K562 (cell line): Measurements from ENCODE around the gene DYRK1A. TPM values are rescaled to one million over a fixed set of nuclear protein-coding genes. Genes with fewer than 3 reads are reported as not detected.
A peak's percentile ranks its signal among the peaks of the same experiment; 100 is the strongest.

Source experiments
- E2F1 ChIP-seq: sonication (generic); formaldehyde crosslinking; IDR thresholded peaks from 2 replicates; pipeline ENCODE4 v1.8.1; 2023; ENCODE audit warnings: mild to moderate bottlenecking, missing genetic modification reagents, moderate library complexity
- JUNB ChIP-seq: fragments of 450-650 bp; formaldehyde crosslinking; conservative IDR thresholded peaks from 2 replicates; pipeline ENCODE4 v1.4.0; 2020; ENCODE audit warnings: mild to moderate bottlenecking
- JUND ChIP-seq, 2 experiments: IDR thresholded peaks; 2 replicates in 1 of 2; 3 replicates in 1 of 2; pipeline ENCODE4 v1.6.1; 2011; ENCODE audit warnings: borderline replicate concordance in 2 of 2, low read depth in 2 of 2, low read length in 2 of 2, improper control_type of control experiment in 1 of 2, missing biosample characterization in 1 of 2, missing genetic modification characterization in 1 of 2, missing genetic modification reagents in 1 of 2
- KAT8 ChIP-seq: fragments of 450-650 bp; IDR thresholded peaks from 2 replicates; pipeline ENCODE4 v1.6.1; 2016; ENCODE audit warnings: low read depth, mild to moderate bottlenecking
- MED1 ChIP-seq: sonication (generic); formaldehyde crosslinking; IDR thresholded peaks from 2 replicates; pipeline ENCODE4 v1.8.1; 2023; ENCODE audit warnings: missing genetic modification reagents, borderline replicate concordance
- MLX ChIP-seq, 2 experiments: fragments of 450-650 bp in 1 of 2; sonication (generic) in 1 of 2; formaldehyde crosslinking; conservative IDR thresholded peaks; 2 replicates each; pipeline versions ENCODE4 v1.4.0 to v1.8.1; 2020 to 2022; ENCODE audit warnings: mild to moderate bottlenecking in 1 of 2, missing genetic modification reagents in 1 of 2
- RNF2 ChIP-seq: sonication (generic); IDR thresholded peaks from 2 replicates; pipeline ENCODE4 v1.6.1; 2016
- SFPQ ChIP-seq: fragments of 200-400 bp; formaldehyde crosslinking; IDR thresholded peaks from 2 replicates; pipeline ENCODE4 v1.6.1; 2017; ENCODE audit warnings: mild to moderate bottlenecking, low read depth, low read length, moderate library complexity
- SIN3B ChIP-seq: fragments of 450-650 bp; IDR thresholded peaks from 2 replicates; pipeline ENCODE4 v1.6.1; 2017; ENCODE audit warnings: low read depth, mild to moderate bottlenecking, moderate library complexity
- SRSF3 ChIP-seq: fragments of 200-400 bp; formaldehyde crosslinking; IDR thresholded peaks from 2 replicates; pipeline ENCODE4 v1.6.1; 2016; ENCODE audit warnings: mild to moderate bottlenecking, low read length, moderate library complexity; ENCODE audit not compliant: insufficient read depth
- ZBTB34 ChIP-seq: fragments of 250-450 bp; sonication (Bioruptor Pico); IDR thresholded peaks from 2 replicates; pipeline ENCODE4 v1.8.0; 2021; ENCODE audit warnings: mild to moderate bottlenecking, moderate library complexity
- ZFP1 ChIP-seq: fragments of 450-650 bp; formaldehyde crosslinking; IDR thresholded peaks from 2 replicates; pipeline ENCODE4 v1.4.0; 2020; ENCODE audit warnings: mild to moderate bottlenecking, mixed read lengths
- ZNF165 ChIP-seq: fragments of 250-450 bp; sonication (Bioruptor Pico); IDR thresholded peaks from 2 replicates; pipeline ENCODE4 v1.4.0; 2020; ENCODE audit warnings: borderline replicate concordance
- polyA plus RNA-seq, 8 experiments: library from polyadenylated mRNA; depleted of rRNA in 4 of 8; stranded (reverse) in 5 of 8; unstranded in 3 of 8; fragments of >200 nt; fragmentation: Nextera tagmentation in 2 of 8; fragmentation: Illumina TruSeq in 1 of 8; extraction: Ambion mirVana in 2 of 8; extraction: Trizol in 1 of 8; gene quantifications; 2 replicates each; pipeline versions ENCODE4 v1.2.1 to v1.2.3, GENCODE V29; 2011 to 2014; ENCODE audit warnings: inconsistent platforms in 1 of 8, missing spikeins in 1 of 8
- total RNA-seq, 7 experiments: library from RNA; depleted of rRNA in 6 of 7; stranded (reverse); fragments of >200 nt in 6 of 7; fragmentation: Illumina TruSeq in 2 of 7; extraction: Trizol in 2 of 7; gene quantifications; 2 replicates each; pipeline versions ENCODE4 v1.2.1 to v1.2.3, GENCODE V29; 2011 to 2021; ENCODE audit warnings: low replicate concordance in 1 of 7

DYRK1A gene
- total and polyA plus RNA-seq, 9 of the 15 experiments (the other 6 are each of a cell fraction or from before 2014, with no cell fraction given) = 3.7 to 64.8 (median 42.3) TPM

- TF ChIP-seq ZNF165 (CRISPR knock-in tag) (no peak), RNF2 (peak; percentile 21; the same call in 1 of the 2 replicates), MED1 (no peak), JUNB (CRISPR knock-in tag) (no peak), ZBTB34 (CRISPR knock-in tag) (no peak), KAT8 (no peak), JUND (IDR thresholded peaks at IDR 0.05; ENCODE audit: borderline replicate concordance, low read depth, low read length) (no peak), JUND (tag; IDR thresholded peaks at IDR 0.05; ENCODE audit: borderline replicate concordance, low read depth, low read length) (peak; percentile 21; the same call in 1 of the 3 replicates), MLX (CRISPR knock-in tag; conservative IDR thresholded peaks at IDR 0.05) (no peak), SIN3B (no peak), SFPQ (no peak), ZFP1 (CRISPR knock-in tag) (no peak), E2F1 (CRISPR knock-in tag) (no peak), SRSF3 (no peak)
Measured at GRCh38 chr21:37378700-37379139, 12.1 kb downstream of the DYRK1A start (continued).
